Measurements from ENCODE around the gene TAPBP. TPM values are rescaled to one million over a fixed set of nuclear protein-coding genes. Genes with fewer than 3 reads are reported as not detected.
"Not testable (repeated sequence)": the region's sequence is repeated elsewhere in the genome, so short reads cannot be mapped to it uniquely, and the experiment has no call there.

Gene TAPBP
- 132 TPM for total RNA-seq

GRCh38 chr6:33313709-33314514, at the start of gene TAPBP:
TAPBP (minus strand) TSS chr6:33314078; CDS start chr6:33314041, 37 bp downstream.
- peak; percentile 74 for DNase-seq (ENCODE audit: low spot score)

DNA sequence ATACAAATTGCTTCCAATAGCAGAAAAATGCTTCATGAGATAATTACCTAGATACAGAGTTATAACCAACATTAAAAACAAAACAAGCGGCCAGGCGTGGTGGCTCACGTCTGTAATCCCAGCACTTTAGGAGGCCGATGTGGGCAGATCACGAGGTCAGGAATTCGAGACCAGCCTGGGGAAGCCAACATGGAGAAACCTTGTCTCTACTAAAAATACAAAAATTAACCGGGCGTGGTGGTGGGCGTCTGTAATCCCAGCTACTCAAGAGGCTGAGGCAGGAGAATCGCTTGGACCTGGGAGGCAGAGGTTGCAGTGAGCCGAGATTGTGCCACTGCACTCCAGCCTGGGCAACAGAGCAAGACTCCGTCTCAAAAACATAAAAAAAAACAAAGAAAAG, 49.6 kb upstream of the TAPBP start:
- DNase-seq (ENCODE audit: low spot score), result not testable (repeated sequence)

DNA sequence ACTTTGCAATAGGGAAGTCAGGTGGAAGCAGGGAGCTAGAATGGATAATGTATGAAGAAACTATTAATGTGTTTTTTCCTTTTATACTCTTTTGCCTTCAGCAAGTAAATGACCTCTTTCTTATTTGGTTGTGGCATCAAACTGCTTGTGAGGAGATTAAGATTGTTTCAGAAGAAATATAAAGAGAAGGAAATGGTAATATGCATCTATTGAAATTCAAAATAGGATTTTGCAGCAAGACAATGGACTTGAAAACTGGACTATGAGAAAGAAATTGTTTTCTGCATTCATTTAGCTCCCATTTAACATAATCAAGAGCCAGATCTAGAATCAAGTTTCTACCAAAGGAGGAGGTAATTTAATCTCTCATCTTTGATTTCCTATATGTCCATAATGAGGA, 45.5 kb upstream of the TAPBP start:
- DNase-seq (ENCODE audit: low spot score), result no peak

DNA sequence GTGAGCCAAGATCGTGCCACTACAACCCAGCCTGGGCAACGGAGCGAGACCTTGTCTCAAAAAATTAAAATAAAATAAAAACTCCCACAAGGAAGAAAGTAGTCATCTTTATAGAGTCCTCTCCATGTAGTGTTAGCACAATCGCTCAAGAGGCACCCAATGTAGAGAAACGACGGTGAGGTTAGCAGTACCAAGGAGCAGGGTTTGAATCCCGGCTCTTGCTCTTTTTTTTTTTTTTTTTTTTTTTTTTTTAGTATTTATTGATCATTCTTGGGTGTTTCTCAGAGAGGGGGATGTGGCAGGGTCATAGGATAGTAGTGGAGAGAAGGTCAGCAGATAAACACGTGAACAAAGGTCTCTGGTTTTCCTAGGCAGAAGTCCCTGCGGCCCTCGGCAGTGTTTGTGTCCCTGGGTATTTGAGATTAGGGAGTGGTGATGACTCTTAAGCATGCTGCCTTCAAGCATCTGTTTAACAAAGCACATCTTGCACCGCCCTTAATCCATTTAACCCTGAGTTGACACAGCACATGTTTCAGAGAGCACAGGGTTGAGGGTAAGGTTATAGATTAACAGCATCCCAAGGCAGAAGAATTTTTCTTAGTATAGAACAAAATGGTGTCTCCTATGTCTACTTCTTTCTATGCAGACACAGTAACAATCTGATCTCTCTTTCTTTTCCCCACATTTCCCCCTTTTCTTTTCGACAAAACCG, 43.4 kb upstream of the TAPBP start:
- not testable (repeated sequence) for DNase-seq (ENCODE audit: low spot score)

GRCh38 chr6:33356295-33356694, 42.4 kb upstream of the TAPBP start:
- no peak for DNase-seq (ENCODE audit: low spot score)

- DNase-seq (ENCODE audit: low spot score), result not testable (repeated sequence)
Measured at GRCh38 chr6:33355860-33356259, 42.0 kb upstream of the TAPBP start.

DNA sequence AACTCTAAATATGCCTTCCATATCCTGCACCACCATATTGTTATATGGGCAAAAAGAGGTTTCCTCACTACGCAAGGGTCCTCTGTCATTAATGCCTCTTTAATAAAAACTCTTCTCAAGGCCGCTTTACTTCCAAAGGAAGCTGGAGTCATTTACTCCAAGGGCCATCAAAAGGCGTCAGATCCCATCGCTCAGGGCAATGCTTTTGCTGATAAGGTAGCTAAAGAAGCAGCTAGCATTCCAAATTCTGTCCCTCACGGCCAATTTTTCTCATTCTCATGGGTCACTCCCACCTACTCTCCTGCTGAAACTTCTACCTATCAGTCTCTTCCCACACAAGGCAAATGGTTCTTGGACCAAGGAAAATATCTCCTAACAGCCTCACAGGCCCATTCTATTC, 33.9 kb upstream of the TAPBP start:
- no peak for DNase-seq (ENCODE audit: low spot score)

GRCh38 chr6:33346972-33347371, 33.1 kb upstream of the TAPBP start:
- not testable (repeated sequence) for DNase-seq (ENCODE audit: low spot score)

- peak; percentile 70 for DNase-seq (ENCODE audit: low spot score)
Measured at GRCh38 chr6:33344701-33345697, 31.1 kb upstream of the TAPBP start.

- no peak for DNase-seq (ENCODE audit: low spot score)
Measured at GRCh38 chr6:33343953-33344611, 30.2 kb upstream of the TAPBP start.

DNA sequence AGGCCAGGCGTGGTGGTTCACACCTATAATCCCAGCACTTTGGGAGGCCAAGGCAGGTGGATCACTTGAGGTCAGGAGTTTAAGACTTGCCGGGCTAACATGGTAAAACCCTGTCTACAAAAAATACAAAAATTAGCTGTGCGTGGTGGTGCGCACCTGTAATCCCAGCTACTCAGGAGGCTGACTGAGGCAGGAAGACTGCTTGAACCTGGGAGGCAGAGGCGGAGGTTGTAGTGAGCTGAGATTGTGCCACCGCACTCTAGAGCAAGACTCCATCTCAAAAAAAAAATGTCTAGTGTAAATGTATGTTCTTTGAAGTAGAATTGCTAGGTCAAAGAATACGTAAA, 29.7 kb upstream of the TAPBP start:
- not testable (repeated sequence) for DNase-seq (ENCODE audit: low spot score)

DNA sequence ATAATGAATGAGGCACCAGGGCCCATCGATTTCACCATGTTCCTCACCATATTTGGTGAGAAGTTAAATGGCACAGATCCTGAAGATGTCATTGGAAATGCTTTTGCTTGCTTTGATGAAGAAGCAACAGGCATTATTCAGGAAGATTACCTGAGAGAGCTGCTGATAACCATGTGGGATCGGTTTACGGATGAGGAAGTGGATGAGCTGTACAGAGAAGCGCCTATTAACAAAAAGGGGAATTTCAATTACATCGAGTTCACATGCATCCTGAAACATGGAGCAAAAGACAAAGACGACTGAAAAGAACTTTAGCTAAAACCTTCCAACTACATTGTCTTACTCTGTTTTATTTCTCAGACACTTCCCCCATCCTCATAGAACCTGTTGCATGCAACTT, 25.3 kb upstream of the TAPBP start:
- no peak for DNase-seq (ENCODE audit: low spot score)

DNA sequence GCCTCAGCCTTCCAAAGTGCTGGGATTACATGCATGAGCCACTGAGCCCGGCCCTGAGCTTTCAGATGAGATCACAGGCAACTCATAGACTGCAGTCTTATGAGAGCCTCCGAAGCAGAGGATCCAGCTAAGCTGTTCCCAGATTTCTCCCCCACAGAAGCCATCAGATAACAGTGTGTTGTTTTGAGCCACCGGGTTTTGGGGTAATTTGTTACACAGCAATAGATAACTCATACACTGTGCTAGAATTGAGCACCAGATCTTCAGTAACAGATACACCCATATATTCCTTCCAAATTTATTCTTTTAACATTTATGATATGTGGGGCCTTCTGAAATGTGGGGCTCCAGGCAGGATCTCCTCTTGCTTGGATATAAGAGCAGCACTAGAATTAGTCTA, 22.6 kb upstream of the TAPBP start:
- no peak for DNase-seq (ENCODE audit: low spot score)

GRCh38 chr6:33335916-33336315, 22.0 kb upstream of the TAPBP start:
- no peak for DNase-seq (ENCODE audit: low spot score)

GRCh38 chr6:33333666-33334065, 19.8 kb upstream of the TAPBP start:
- DNase-seq (ENCODE audit: low spot score), result no peak

DNA sequence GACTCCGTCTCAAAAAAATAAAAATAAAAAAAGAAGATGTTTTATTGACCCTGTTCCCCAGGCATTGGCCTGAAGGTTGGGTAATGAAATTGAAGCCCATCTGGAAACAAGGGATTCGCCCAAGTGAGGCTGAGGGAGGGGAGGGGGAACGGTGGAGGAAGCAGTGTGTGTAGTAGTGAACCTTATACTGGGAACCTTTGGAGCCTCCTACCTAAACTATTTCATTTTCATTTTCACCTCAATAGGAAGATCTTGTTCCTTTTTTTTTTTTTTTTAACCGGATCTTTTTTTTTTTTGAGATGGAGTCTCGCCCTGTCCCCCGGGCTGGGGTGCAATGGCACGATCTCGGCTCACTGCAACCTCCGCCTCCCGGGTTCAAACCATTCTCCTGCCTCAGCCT, 16.9 kb upstream of the TAPBP start:
- DNase-seq (ENCODE audit: low spot score), result no peak

DNA sequence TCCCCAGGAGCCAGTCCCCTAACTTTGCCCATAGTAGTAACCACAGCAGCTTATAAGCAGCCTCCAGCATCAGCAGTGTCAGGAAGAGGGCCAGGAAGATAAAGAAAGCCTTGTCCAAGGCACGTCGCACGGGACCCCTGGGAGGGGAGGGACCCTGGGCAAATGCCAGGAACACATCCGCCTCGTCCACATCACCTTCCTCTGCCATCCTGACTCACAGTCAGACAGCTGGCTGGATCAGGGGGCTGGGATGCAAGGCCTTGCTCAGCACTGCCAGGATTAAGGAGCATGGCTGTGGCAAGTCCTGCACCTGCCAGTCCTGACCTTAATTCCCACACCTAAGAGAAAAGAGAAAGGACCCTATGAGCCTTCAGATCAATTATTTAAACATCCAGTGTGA, 15.2 kb upstream of the TAPBP start:
- no peak for DNase-seq (ENCODE audit: low spot score)

DNA sequence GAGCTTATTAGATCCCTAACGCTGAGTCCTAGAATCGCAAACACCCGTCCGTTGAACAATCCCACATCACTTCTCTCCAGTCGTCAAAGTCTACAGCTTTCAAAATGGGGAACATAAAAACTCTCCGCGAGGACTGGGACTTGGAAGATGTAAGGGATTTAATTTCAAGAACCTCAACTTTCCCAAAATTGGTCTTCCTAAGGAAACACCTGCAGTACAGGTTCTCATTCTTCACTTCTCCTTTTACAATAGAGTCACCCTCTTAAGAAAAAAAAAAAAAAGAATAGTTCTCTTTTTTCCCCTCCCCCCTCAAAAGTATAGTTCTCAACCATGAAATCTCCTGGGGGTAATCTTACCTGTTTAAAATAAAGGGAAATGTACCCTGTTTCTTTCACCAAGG, 10.2 kb upstream of the TAPBP start:
- no peak for DNase-seq (ENCODE audit: low spot score)

DNA sequence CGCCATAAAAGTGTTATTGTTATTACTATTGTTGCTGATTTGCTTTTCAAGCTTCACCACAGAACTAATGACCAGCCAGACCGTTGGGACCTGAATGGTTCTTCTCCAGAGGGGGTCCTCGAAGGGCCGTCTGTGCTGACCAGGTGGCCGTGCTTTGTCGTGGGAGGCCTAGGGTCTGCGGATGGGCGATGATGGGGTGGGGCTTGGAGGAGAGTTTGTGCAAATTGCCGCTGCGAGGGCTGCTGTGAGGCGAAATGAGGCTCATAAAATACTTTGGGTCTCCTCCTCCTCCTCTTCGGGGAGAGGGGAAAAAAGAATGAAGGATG, 9.7 kb upstream of the TAPBP start:
- DNase-seq (ENCODE audit: low spot score), result no peak

DNA sequence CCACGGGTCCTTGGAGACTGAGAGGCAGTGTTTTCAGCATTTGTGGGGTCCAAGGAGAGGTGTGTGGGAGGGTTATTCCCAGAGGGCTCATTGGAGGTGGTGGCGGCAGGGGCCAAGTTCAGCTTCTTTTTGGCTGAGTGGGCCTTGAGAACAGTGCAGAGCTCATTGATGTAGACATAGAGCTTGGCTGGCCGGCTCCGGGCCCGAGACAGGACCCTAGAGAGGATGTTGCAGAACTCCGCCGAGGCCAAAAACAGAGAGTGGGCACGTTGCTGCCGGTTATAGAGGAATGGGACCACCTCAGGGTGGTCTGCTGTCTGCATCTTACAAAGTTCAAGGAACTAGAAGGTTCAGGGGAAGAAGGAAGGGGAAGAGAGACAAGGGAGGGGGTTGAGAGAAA, 7.3 kb upstream of the TAPBP start:
- no peak for DNase-seq (ENCODE audit: low spot score)

- peak; percentile 73 for DNase-seq (ENCODE audit: low spot score)
Measured at GRCh38 chr6:33320315-33321181, 6.7 kb upstream of the TAPBP start.

All from ureter (tissue), 1 donor.